Ramos (cell line): ENCODE measurements around the gene TFIP11.

ENCODE experiments used
- in situ Hi-C: fragments of 300-500 bp; cut with MboI; formaldehyde crosslinking; loops from one replicate; pipeline ENCODE4 v1.14.3; 2022; ENCODE audit warnings: low sequenced_read_pairs; ENCODE audit not compliant: unreplicated experiment

The TFIP11 gene

DNA sequence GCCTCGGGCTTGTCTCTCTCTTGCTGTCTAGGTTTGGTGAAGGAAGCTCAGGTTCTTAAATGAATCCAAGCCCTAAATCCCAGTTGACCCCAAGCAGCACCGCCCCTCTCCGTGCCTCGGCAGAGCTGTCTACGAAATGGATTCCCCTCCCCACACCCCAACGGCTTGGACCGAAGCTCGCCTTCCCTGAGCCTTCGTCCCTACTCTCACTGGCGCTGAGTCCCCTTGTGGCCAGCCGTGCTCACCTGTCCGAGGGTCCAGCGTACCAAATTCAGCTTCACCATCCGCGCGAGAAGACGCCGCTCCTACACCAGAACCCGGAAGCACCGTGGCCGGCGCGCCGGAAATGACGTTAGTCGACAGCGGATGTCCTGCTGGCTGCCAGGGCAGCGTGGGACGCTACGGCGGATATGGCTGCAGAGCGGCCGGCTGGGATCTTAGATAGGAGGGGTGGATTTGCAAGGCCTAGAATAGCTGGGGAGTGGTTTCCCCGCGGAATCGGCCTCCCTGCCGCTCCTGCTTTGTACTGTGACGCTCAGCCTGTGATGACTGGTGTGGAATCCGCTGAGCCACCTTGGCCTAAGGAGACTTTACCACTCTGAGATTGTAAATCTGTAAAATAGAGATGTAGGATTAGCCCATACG lies at the start of gene TFIP11:
Gene TFIP11 (minus strand): TSS at position 325 of the 645 bp plus-strand sequence. CDS start 2,201 bp downstream, outside the sequence.
- in situ Hi-C loops: no loop called here

GRCh38 chr22:26561756-26562417 lies 49.6 kb upstream of the TFIP11 start:
- in situ Hi-C loops: no loop called here

DNA sequence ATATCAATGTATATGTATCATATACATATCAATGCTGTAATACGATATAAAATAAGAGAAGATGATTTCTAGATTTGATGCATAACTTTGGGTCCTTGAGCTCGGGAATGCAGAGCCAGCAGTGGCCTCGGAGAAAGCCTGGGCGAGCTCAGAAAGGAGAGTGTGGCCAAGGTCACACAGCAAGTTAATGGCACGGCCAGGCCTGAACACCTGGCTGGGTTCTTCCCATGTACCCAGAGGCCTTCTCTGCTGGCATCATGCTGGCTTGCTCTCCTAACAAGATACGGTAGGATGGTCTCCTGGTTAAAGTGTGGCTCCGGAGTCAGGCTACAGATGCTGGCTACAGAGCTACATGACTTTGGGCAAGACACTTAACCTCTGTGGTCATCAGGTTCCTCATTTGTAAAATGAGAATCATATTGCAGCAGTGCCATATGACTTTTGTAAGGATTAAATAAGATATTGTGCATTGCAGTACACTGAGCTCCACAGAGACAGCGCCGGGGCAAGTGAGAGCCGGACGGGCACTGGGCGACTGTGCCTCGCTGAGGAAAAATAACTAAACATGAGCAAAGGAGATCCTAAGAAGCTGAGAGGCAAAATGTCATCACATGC lies 47.8 kb upstream of the TFIP11 start:
- in situ Hi-C loops: no loop called here

- in situ Hi-C loops: no loop called here
Measured at GRCh38 chr22:26558248-26558895, 46.1 kb upstream of the TFIP11 start.

GRCh38 chr22:26556904-26557303 lies 44.6 kb upstream of the TFIP11 start:
- in situ Hi-C loops: no loop called here

DNA sequence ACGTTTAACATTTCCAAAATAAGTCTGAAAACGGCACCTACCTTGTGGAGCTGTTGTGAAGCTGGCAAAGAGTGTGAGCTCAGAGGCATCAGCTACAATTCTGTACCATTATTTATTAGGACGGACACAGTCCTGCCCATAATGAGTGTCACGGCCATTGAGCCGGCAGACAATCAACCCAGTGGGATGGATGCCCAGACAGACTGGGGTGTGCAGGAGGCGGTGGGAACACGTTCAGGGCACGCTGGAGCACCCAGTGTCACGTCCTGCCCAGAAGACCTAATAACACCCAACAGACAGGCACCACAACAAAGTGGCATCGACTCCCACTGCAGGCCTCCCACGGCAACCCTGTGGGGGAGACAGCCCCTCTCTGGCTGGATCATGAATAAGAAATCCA lies 43.2 kb upstream of the TFIP11 start:
- in situ Hi-C loops: no loop called here

- in situ Hi-C loops: no loop called here
Measured at GRCh38 chr22:26554956-26555355, 42.7 kb upstream of the TFIP11 start.

DNA sequence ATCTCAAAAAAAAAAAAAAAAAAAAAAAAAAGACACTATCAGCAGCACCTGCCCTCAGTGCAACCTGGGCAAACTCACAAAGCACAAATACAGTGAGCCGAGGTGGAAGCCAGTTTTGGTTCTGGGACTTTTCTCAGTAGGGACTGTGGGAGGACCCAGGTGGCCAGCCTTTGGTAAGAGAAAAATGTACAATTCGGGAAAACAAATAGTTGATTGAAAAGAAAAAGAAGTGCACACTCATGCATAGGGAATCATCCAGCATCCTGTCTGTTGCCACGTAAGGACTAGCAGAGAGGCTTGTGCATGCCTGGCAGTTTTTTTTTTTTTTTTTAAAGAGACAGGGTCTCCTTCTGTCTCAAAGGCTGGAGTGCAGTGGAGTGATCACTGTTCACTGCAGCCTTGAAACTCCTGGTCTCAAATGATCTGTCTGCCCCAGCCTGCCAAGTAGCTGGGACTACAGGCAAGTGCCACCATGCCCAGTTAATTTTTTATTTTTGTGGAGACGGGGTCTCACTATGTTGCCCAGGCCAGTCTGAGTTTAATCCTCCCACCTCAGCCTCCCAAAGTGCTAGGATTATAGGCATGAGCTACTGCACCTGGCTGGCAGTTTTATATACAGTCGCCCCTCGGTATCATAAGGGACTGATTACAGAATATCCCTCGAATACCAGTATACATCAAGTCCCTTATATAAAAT lies 40.9 kb upstream of the TFIP11 start:
- in situ Hi-C loops: no loop called here

GRCh38 chr22:26552466-26552865 lies 40.2 kb upstream of the TFIP11 start:
- in situ Hi-C loops: no loop called here

GRCh38 chr22:26551568-26551967 lies 39.3 kb upstream of the TFIP11 start:
- in situ Hi-C loops: no loop called here

- in situ Hi-C loops: no loop called here
Measured at GRCh38 chr22:26550498-26551033, 38.3 kb upstream of the TFIP11 start.

- in situ Hi-C loops: no loop called here
Measured at GRCh38 chr22:26549902-26550497, 37.7 kb upstream of the TFIP11 start.

GRCh38 chr22:26548984-26549383 lies 36.7 kb upstream of the TFIP11 start:
- in situ Hi-C loops: no loop called here

DNA sequence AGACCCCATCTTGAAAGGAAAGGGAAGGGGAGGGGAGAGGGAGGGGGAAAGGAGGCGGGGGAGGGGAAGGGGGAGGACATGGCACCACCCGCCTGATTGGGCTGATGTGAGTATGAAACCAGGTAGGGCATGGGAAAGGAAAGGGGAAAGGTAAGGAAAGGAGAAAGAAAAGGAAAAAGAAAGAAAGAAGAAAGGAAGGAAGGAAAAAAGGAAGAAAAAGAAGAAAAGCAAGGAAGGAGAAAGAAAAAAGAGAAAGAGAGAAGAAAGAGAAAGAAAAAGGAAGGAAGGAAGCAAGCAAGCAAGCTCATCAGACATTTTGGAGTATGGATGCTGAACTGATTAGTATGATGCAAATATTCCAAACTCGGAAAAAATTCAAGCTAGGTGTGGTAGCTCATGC lies 36.0 kb upstream of the TFIP11 start:
- in situ Hi-C loops: no loop called here

GRCh38 chr22:26547837-26548236 lies 35.6 kb upstream of the TFIP11 start:
- in situ Hi-C loops: no loop called here

GRCh38 chr22:26547426-26547825 lies 35.2 kb upstream of the TFIP11 start:
- in situ Hi-C loops: no loop called here

- in situ Hi-C loops: no loop called here
Measured at GRCh38 chr22:26546282-26546681, 34.0 kb upstream of the TFIP11 start.

DNA sequence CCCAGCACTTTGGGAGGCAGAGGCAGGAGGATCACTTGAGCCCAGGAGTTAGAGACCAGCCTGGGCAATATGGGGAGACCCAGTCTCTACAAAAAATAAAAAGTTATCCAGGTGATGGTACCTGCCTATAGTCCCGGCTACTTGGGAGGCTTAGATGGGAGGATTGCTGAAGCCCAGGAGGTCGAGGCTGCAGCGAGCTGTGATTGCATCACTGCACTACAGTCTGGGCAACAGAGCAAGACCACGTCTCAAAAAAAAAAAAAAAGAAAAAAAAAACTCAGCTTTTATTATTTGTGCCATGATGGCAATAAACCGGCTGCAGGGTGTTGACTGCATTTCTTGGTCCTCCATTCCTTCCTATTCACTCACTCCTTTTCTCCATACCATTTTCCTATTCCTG lies 33.6 kb upstream of the TFIP11 start:
- in situ Hi-C loops: no loop called here

- in situ Hi-C loops: no loop called here
Measured at GRCh38 chr22:26545385-26545784, 33.1 kb upstream of the TFIP11 start.

DNA sequence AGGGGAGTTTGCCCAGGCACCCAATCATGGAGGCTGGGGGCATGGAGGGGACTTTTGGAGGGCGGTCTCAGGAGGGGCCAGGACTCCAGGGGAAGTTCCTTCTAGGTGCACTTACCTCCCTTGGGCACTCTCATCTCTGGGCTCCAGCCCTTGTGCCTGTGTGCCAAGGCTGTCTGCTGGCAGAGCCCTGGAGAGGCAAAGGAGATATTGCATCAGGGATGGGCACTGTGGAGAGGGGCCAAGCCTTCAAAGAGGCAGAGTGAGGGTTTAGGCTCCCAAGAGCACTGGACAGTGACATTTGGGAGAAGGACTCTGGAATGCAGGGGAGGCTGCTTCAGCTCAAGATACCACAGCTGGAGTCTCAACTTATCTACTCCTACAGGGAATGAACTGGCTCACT lies 32.2 kb upstream of the TFIP11 start:
- in situ Hi-C loops: no loop called here
